Lower lobe of right lung (tissue), 2 donors: ENCODE results near the gene MTG2. TPM values are rescaled to one million over a fixed set of nuclear protein-coding genes. Genes with fewer than 3 reads are reported as not detected.

Source experiments
- ATAC-seq, 2 donors: fragments of 200-7000 bp; cut with Tn5 transposase; one replicate each; pipeline ENCODE4 v1.9.1; 2020 to 2022; ENCODE audit warnings: mild to moderate bottlenecking in 2 of 2, moderate library complexity in 2 of 2
- DNase-seq: peaks from one replicate; pipeline ENCODE4 v3.0.0-alpha.2; 2020
- H3K27ac ChIP-seq: fragments of 200-600 bp; one replicate; pipeline ENCODE4 v1.8.0; 2022
- H3K27me3 ChIP-seq: fragments of 200-600 bp; one replicate; pipeline ENCODE4 v1.8.0; 2022; ENCODE audit warnings: low read depth
- H3K36me3 ChIP-seq: fragments of 200-600 bp; one replicate; pipeline ENCODE4 v1.8.0; 2022; ENCODE audit warnings: mild to moderate bottlenecking
- H3K4me1 ChIP-seq: fragments of 200-600 bp; one replicate; pipeline ENCODE4 v1.8.0; 2022
- H3K4me3 ChIP-seq: fragments of 200-600 bp; one replicate; pipeline ENCODE4 v1.8.0; 2022; ENCODE audit warnings: mild to moderate bottlenecking
- H3K9me3 ChIP-seq: fragments of 200-600 bp; one replicate; pipeline ENCODE4 v1.8.0; 2022
- CTCF ChIP-seq: fragments of 200-600 bp; IDR thresholded peaks from one replicate; pipeline ENCODE4 v1.8.0; 2022; ENCODE audit warnings: antibody characterized with exemption, mild to moderate bottlenecking
- intact Hi-C: fragments of 100-400 bp; cut with DNase I; formaldehyde crosslinking; loops from one replicate; pipeline ENCODE4 v1.11.0; 2022
- total RNA-seq: library from RNA; stranded (reverse); fragmentation: NEBNext Ultra II Directional; extraction: Animal tissue kit (Norgen Biotek cat#: 25700); gene quantifications from one replicate; pipeline ENCODE4 v1.2.1, GENCODE V29; 2021
- donor health status: DM: no; HTN: yes; CAD: no; lungs with severe emphysema.

Gene MTG2
- total RNA-seq, 1 donor from 2014 or later = 27.1 TPM

DNA sequence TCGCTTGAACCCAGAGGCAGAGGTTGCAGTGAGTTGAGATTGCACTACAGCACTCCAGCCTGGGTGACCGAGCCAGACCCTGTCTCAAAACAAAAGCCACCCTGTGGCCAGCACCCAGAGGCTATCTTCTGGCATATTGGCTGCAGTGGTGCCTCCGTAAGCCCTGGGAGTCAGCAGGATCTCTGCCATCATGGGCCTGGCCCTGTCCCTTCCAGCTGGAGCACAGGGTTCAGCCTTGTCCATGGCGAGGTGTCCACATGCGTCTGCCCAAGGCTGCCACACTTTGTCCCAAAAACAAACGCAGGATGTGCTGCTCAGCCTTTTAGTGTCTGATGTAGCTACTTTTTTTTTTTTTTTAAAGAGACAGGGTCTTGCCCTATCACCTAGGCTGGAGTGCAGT is 15.4 kb upstream of the MTG2 start:
- Histone ChIP-seq H3K27ac (no peak overlapping the region), H3K27me3 (no peaks in the 10 kb centered on the region), H3K4me1 (no peaks in the 10 kb centered on the region), H3K9me3 (no peaks in the 10 kb centered on the region), H3K4me3 (no peak overlapping the region), H3K36me3 (peaks cover 69% of the 10 kb centered on the region)
- DNase-seq (no peak), ATAC-seq (no peak)
- intact Hi-C loops = no loop called here
- TF ChIP-seq CTCF = no peak

- no peaks in the 10 kb centered on the region for H3K9me3 ChIP-seq
- H3K4me1 ChIP-seq = no peaks in the 10 kb centered on the region
- TF ChIP-seq CTCF = no peak
- DNase-seq = no peak
- H3K4me3 ChIP-seq = no peak overlapping the region
- intact Hi-C loops = no loop called here
- H3K27ac ChIP-seq = no peak overlapping the region
- no peaks in the 10 kb centered on the region for H3K27me3 ChIP-seq
- peaks cover 67% of the 10 kb centered on the region for H3K36me3 ChIP-seq
- no peak for ATAC-seq
These were observed 14.8 kb upstream of the MTG2 start for GRCh38 chr20:62168061-62168460.

DNA sequence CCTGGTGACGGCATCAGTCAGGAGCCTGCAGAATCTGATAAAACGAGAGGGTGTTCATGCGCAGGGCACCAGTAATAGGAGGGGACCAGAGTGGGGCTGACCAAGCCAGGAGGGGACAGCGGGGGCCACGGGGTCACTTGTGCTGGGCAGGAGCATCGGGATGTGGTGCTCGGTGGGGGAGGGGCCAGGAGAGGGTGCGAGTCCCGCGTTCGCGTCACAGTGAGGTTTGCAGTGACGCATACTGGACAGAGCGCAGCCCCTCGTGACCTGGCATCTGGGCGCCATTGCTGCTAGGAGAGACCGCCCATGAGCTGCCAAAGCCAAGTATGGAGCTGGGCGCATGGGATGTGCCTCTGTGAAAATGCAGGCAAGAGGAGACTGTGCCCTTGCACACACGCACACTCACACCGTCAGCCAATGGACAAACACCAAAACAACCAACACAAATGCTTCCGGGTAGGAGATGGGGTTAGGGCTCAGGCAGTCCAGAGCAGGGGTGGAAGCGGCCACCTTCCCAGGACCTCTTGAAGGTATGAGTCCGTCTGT is 13.9 kb upstream of the MTG2 start:
- no peak overlapping the region for H3K27ac ChIP-seq
- intact Hi-C loops = no loop called here
- no peak overlapping the region for H3K4me3 ChIP-seq
- DNase-seq = no peak
- H3K36me3 ChIP-seq = peaks cover 67% of the 10 kb centered on the region
- no peak for TF ChIP-seq CTCF
- no peaks in the 10 kb centered on the region for H3K4me1 ChIP-seq
- no peak for ATAC-seq
- no peaks in the 10 kb centered on the region for H3K9me3 ChIP-seq
- no peaks in the 10 kb centered on the region for H3K27me3 ChIP-seq

DNA sequence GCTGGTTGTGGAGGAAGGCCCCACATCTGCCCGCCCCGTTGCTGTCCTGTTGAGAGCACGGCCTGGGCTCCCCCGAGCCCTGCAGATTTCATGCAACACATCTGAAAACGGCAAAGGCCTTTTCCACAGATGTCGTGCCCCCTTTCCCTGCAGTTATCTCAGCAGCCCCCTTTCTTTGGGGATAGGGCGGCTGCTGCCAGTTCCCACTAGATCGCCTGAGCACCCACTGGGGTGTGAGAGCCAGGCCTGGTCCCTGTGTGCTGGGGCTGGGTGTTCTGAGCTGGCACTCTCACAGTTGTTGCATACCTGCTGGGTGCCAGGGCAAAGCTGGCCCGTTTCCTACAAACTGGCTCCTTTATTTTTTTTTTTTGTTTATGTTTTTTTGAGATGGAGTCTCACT is 12.3 kb upstream of the MTG2 start:
- no peaks in the 10 kb centered on the region for H3K4me1 ChIP-seq
- H3K9me3 ChIP-seq = no peaks in the 10 kb centered on the region
- ATAC-seq (no peak), DNase-seq (no peak)
- no peak overlapping the region for H3K4me3 ChIP-seq
- H3K27me3 ChIP-seq = no peaks in the 10 kb centered on the region
- H3K36me3 ChIP-seq = peaks cover 66% of the 10 kb centered on the region
- intact Hi-C loops = no loop called here
- no peak for TF ChIP-seq CTCF
- H3K27ac ChIP-seq = no peak overlapping the region

DNA sequence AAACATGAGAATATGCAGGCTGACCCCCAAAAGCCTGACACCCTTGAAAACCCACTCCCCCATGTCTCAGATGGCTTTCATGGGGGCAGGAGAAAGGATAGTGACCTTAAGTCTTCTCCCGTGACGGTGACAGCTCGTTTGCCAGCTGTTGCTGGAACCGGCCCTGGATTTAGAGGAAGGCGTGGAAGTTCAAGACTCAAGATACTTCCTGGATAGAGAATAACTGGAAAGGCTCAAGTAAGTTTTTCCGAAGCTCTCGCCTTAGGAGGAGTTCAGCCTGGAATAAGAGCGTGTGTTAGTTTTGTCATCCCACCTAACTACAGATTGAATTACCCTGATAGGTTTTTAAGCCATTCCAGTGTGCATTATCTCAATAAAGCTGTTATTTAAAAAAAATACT is 11.6 kb upstream of the MTG2 start:
- H3K4me1 ChIP-seq = no peaks in the 10 kb centered on the region
- H3K4me3 ChIP-seq = no peak overlapping the region
- ATAC-seq (no peak), DNase-seq (no peak)
- no peaks in the 10 kb centered on the region for H3K9me3 ChIP-seq
- no peak for TF ChIP-seq CTCF
- H3K36me3 ChIP-seq = peaks cover 65% of the 10 kb centered on the region
- no peaks in the 10 kb centered on the region for H3K27me3 ChIP-seq
- intact Hi-C loops = no loop called here
- no peak overlapping the region for H3K27ac ChIP-seq

DNA sequence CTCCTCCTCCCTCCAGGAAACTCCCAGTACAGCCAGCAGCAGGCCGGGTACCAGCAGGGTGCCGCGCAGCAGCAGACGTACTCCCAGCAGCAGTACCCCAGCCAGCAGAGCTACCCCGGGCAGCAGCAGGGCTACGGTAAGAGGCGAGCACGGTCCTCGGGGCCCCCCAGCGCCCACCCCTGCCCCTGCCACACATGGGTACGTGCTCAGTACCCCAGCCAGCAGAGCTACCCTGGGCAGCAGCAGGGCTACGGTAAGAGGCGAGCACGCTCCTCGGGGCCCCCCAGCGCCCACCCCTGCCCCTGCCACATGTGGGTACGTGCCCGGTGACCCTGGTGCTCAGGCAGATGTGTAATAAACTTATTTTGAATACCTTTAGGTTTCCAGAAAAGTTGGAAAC is 10.2 kb upstream of the MTG2 start:
- Histone ChIP-seq H3K36me3 (peaks cover 62% of the 10 kb centered on the region), H3K27ac (no peak overlapping the region), H3K4me3 (no peak overlapping the region), H3K4me1 (no peaks in the 10 kb centered on the region), H3K9me3 (no peaks in the 10 kb centered on the region), H3K27me3 (no peaks in the 10 kb centered on the region)
- DNase-seq = no peak
- intact Hi-C loops = no loop called here
- no peak for TF ChIP-seq CTCF
- ATAC-seq = no peak
